ENCODE measurements around the gene CDYL.

GRCh38 chr6:4935975-4936680, 159.9 kb downstream of the CDYL start:
- no peak for TF ChIP-seq CTCF (IDR thresholded peaks at IDR 0.05)
- no peak for TF ChIP-seq POLR2A (IDR thresholded peaks at IDR 0.05)

All from heart left ventricle (tissue), 13 donors.